PC-9 (cell line): Measurements from ENCODE around the gene TRPV3. TPM values are rescaled to one million over a fixed set of nuclear protein-coding genes. Genes with fewer than 3 reads are reported as not detected.

Source experiments
- BruUV-seq: library from RNA; stranded (reverse); fragments of 400-500 nt; replicated peaks from 2 replicates; lab custom pipeline; 2021; lab: Mats Ljungman, UMichigan
- CTCF ChIA-PET: fragments of 300-600 bp; sonication (Branson Sonifier 250); formaldehyde crosslinking; loops from one replicate; lab custom pipeline; 2022; ENCODE audit warnings: antibody characterized with exemption; lab: Charles Lee
- POLR2A ChIA-PET: fragments of 300-600 bp; sonication (Branson Sonifier 250); formaldehyde crosslinking; loops from one replicate; lab custom pipeline; 2022; ENCODE audit warnings: antibody characterized with exemption; ENCODE audit not compliant: unreplicated experiment; lab: Charles Lee
- DNase-seq, 2 experiments: peaks; one replicate each; pipeline versions ENCODE4 v3.0.0 to v3.0.0-alpha.2; 2015 to 2022; ENCODE audit warnings: mixed read lengths in 1 of 2
- H2AFZ ChIP-seq: fragments of 200-600 bp; sonication (generic); 2 replicates; pipeline ENCODE4 v1.8.1; 2017; ENCODE audit warnings: antibody characterized with exemption
- H3F3A ChIP-seq: fragments of 200-600 bp; sonication (generic); 2 replicates; pipeline ENCODE4 v1.8.1; 2017; ENCODE audit warnings: antibody characterized with exemption, mild to moderate bottlenecking, low read depth; ENCODE audit not compliant: insufficient read depth
- H3K27ac ChIP-seq: fragments of 200-600 bp; sonication (generic); 2 replicates; pipeline ENCODE4 v1.6.1; 2016; ENCODE audit warnings: mixed run types
- H3K27me3 ChIP-seq: fragments of 200-600 bp; sonication (generic); 2 replicates; pipeline ENCODE4 v1.6.1; 2016; ENCODE audit warnings: low read depth, mixed run types; ENCODE audit not compliant: insufficient read depth
- H3K36me3 ChIP-seq: fragments of 200-600 bp; sonication (generic); 2 replicates; pipeline ENCODE4 v1.6.1; 2016; ENCODE audit warnings: low read depth, mixed run types
- H3K4me1 ChIP-seq: fragments of 200-600 bp; sonication (generic); replicated peaks from 2 replicates; pipeline ENCODE4 v1.6.1; 2016; ENCODE audit warnings: mixed run types; ENCODE audit not compliant: insufficient read depth
- H3K4me2 ChIP-seq: fragments of 200-600 bp; sonication (generic); 2 replicates; pipeline ENCODE4 v1.6.1; 2017; ENCODE audit warnings: mixed run types
- H3K4me3 ChIP-seq: fragments of 200-600 bp; sonication (generic); 2 replicates; pipeline ENCODE4 v1.6.1; 2016; ENCODE audit warnings: mixed run types
- H3K79me2 ChIP-seq: fragments of 200-600 bp; sonication (generic); 2 replicates; pipeline ENCODE4 v1.6.1; 2017; ENCODE audit warnings: low read depth, mixed run types
- H3K9me2 ChIP-seq: fragments of 200-600 bp; sonication (generic); 2 replicates; pipeline ENCODE4 v1.8.1; 2017; ENCODE audit warnings: mild to moderate bottlenecking; ENCODE audit not compliant: insufficient read depth
- H3K9me3 ChIP-seq: fragments of 200-600 bp; sonication (generic); 2 replicates; pipeline ENCODE4 v1.8.1; 2016; ENCODE audit warnings: low read depth; ENCODE audit not compliant: insufficient read depth
- H4K20me1 ChIP-seq: fragments of 200-600 bp; sonication (generic); 2 replicates; pipeline ENCODE4 v1.8.1; 2017; ENCODE audit not compliant: insufficient read depth
- CTCF ChIP-seq: fragments of 200-600 bp; sonication (generic); conservative IDR thresholded peaks from 2 replicates; pipeline ENCODE4 v1.6.1; 2017; ENCODE audit warnings: mixed run types, antibody characterized with exemption, mild to moderate bottlenecking, moderate library complexity
- EZH2 ChIP-seq: fragments of 200-600 bp; sonication (generic); IDR thresholded peaks from 2 replicates; pipeline ENCODE4 v1.8.0; 2017; ENCODE audit warnings: antibody characterized with exemption, low read depth
- intact Hi-C: fragments of 100-400 bp; cut with micrococcal nuclease; formaldehyde crosslinking; loops from one replicate; pipeline ENCODE4 v1.10.0; 2022; ENCODE audit not compliant: unreplicated experiment
- total RNA-seq: library from RNA; stranded (reverse); gene quantifications from 2 replicates; pipeline ENCODE4 v1.2.3, GENCODE V29; 2021

Gene TRPV3
- total RNA-seq, 1 experiment from 2014 or later = 1.9 TPM

DNA sequence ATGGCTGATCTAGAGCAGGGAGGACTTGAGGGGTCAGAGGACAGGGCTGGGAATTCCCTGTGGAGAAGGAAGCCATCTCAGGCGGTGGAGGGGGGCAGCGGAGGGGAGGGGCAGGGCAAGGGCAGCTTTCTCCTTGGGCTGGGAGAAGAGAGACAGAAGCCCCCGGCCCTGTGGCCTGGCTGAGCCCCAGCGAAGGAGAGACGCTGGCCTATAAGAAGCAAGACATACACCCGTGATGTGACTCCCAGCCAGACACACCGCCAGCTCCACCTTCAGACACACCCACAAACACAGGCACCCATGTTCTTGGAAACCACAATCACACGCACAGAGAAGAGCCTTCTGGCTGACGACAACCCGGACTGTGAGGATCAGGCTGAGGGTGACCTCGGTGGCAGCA is 10.0 kb downstream of the TRPV3 start:
- CTCF ChIA-PET = no interaction called here
- TF ChIP-seq EZH2 = no peak
- no peak for TF ChIP-seq CTCF
- Histone ChIP-seq H3K4me2 (no peak overlapping the region), H3K79me2 (no peaks in the 10 kb centered on the region), H2AFZ (no peak overlapping the region), H3K27ac (no peak overlapping the region), H3K4me3 (no peak overlapping the region), H3K4me1 (no peaks in the 10 kb centered on the region), H3K9me2 (no peaks in the 10 kb centered on the region), H3K27me3 (peaks cover 5% of the 10 kb centered on the region), H3K36me3 (no peaks in the 10 kb centered on the region), H4K20me1 (no peaks in the 10 kb centered on the region), H3F3A (no peaks in the 10 kb centered on the region), H3K9me3 (no peaks in the 10 kb centered on the region; the same call in 1 of the 2 replicates)
- intact Hi-C loops = no loop called here
- DNase-seq = no peak
- no TSS peak for BruUV-seq
- POLR2A ChIA-PET = interaction anchor here (0.6 kb wide), 1 partner anchor 1016 kb away, joined by 5 read pairs; no protein-coding TSS in a partner anchor

GRCh38 chr17:3546997-3547396 is 10.6 kb downstream of the TRPV3 start:
- no TSS peak for BruUV-seq
- Histone ChIP-seq H3K4me1 (no peaks in the 10 kb centered on the region), H3K9me2 (no peaks in the 10 kb centered on the region), H3K36me3 (no peaks in the 10 kb centered on the region), H3K27me3 (peaks cover 5% of the 10 kb centered on the region), H3K27ac (no peak overlapping the region), H3F3A (no peaks in the 10 kb centered on the region), H3K79me2 (no peaks in the 10 kb centered on the region), H4K20me1 (no peaks in the 10 kb centered on the region), H3K4me3 (no peak overlapping the region), H3K9me3 (no peaks in the 10 kb centered on the region; the same call in 1 of the 2 replicates), H2AFZ (no peak overlapping the region), H3K4me2 (no peak overlapping the region)
- no peak for TF ChIP-seq CTCF
- no peak for TF ChIP-seq EZH2
- POLR2A ChIA-PET = interaction anchor here (0.6 kb wide), 1 partner anchor 1016 kb away, joined by 5 read pairs; no protein-coding TSS in a partner anchor
- CTCF ChIA-PET = no interaction called here
- no peak for DNase-seq
- intact Hi-C loops = no loop called here

DNA sequence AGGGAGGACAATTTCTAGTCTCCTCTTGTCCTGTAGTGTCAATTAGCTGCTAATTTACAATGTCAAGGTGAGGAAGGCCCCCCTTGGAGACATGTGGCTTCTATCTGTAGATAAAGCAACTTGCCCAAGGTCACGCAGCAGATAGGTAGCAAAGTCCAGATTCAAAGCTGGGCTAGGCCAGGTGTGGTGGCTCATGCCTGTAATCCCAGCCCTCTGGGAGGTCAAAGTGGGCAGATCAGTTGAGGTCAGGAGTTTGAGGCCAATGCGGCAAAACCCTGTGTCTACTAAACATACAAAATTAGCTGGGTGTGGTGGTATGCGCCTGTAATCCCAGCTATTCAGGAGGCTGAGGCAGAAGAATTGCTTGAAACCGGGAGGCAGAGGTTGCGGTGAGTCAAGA is 11.1 kb downstream of the TRPV3 start:
- Histone ChIP-seq H3K36me3 (no peaks in the 10 kb centered on the region), H3K79me2 (no peaks in the 10 kb centered on the region), H3K9me2 (no peaks in the 10 kb centered on the region), H4K20me1 (no peaks in the 10 kb centered on the region), H2AFZ (no peak overlapping the region), H3F3A (no peaks in the 10 kb centered on the region), H3K4me1 (no peaks in the 10 kb centered on the region), H3K27me3 (peaks cover 5% of the 10 kb centered on the region), H3K9me3 (no peaks in the 10 kb centered on the region; the same call in 1 of the 2 replicates), H3K4me2 (no peak overlapping the region), H3K4me3 (no peak overlapping the region), H3K27ac (no peak overlapping the region)
- CTCF ChIA-PET = no interaction called here
- POLR2A ChIA-PET = no interaction called here
- no TSS peak for BruUV-seq
- TF ChIP-seq EZH2 (no peak), CTCF (no peak)
- intact Hi-C loops = no loop called here
- DNase-seq = no peak
